NCI-H146 treated with DMSO at 0.1 percent for 48 hours (cell line): ENCODE results near the gene MED13L.
"Not testable (repeated sequence)": the region's sequence is repeated elsewhere in the genome, so short reads cannot be mapped to it uniquely, and the experiment has no call there.

Experiments
- DNase-seq: peaks from one replicate; lab custom pipeline; 2025; ENCODE audit not compliant: unreplicated experiment; lab: John Stamatoyannopoulos, UW

The MED13L gene

DNA sequence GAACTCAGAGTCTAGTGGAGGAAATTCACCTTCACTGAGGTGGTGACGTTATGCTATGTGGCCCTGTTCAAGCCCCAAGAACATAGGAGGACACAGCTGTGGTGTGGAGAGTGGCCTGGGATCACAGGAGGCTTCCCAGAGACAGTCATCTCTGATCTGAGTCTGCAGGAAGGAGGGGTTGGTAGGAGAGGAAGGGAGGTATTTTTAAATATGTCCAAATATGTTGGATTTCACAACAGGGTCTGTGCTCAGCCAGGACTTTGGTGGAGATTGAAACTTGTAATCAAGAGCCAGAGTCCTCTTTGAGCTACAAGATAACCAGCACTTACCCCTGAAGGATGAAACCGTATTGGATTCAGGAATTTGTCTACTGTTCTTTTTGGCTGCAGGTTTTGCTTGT lies 26.4 kb upstream of the MED13L start:
- no peak for DNase-seq

DNA sequence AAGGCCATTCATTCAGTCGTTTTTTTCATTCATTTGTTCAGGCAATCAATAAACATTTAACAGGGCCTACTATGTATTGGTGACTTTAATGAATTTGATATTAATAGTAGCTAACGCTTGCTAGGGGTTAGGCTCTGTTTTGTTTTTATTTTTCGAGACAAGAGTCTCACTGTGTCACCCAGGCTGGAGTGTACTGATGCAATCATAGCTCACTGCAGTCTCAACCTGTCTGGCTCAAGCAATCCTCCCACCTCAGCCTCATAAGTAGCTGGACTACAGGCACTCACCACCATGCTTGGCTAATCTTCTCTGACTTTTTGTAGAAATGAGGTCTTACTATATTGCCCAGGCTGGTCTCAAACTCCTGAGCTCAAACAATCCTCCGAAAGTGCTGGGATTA lies 25.6 kb upstream of the MED13L start:
- no peak for DNase-seq

DNA sequence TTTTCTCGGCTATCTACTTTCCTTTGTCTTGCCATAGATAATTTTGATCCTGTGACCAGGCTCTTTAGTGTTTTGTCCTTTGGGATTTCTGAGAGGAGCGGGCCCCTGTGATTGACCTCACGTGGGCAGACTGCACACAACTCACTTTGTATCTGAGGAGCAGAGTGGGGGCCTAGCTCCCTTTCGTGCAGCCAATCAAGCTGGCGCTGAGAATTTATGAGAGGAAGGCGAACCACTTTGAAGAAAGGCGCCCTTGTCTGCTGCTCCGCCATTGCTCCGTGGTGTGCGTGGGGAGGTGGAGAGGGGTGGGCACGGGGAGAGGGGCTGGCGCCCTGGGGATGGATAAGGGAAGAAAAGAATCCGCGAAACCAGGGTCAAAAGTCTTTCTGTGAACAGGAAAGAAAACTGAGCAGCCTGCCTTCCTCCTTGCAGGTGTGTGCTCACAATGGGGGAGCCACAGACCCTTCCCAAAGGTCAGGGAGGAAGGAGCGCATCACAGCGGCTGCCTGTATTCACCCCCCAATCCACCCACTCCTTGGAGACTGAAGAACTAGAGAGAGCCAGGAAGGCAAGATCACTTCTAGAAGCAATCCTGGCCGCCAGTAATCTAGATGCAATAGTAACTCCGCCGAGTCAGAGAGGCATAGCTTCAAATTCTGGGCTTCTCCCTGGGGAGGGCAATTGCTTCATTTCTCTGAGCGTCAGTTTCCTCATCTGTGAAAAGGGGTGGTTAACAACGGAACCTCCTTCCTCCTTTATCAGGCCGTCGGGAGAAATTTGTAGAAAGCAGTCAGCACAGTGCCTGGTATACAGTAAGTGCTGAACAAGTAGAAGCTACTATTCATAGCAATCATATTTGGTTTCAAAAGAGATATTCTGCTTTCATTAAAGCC lies 24.9 kb upstream of the MED13L start:
- no peak for DNase-seq

DNA sequence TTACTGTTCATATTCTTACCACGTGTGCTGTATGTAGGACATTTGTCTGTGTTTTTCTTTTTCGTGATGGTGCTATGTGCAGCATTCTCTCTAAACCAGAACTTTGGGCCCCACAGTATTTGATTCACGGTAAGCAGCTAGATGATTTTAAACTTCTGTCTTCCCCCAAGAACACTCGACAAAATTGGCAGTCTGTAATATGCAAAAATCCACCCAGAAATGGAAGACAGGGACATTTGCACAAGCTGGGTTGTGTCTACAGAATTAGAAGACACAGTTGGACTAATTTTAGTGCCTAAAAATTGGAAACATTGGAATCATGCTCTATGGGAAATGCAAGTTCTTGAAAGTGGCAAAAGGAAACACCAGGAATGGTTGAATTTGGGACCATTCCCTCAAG lies 24.1 kb upstream of the MED13L start:
- no peak for DNase-seq

DNA sequence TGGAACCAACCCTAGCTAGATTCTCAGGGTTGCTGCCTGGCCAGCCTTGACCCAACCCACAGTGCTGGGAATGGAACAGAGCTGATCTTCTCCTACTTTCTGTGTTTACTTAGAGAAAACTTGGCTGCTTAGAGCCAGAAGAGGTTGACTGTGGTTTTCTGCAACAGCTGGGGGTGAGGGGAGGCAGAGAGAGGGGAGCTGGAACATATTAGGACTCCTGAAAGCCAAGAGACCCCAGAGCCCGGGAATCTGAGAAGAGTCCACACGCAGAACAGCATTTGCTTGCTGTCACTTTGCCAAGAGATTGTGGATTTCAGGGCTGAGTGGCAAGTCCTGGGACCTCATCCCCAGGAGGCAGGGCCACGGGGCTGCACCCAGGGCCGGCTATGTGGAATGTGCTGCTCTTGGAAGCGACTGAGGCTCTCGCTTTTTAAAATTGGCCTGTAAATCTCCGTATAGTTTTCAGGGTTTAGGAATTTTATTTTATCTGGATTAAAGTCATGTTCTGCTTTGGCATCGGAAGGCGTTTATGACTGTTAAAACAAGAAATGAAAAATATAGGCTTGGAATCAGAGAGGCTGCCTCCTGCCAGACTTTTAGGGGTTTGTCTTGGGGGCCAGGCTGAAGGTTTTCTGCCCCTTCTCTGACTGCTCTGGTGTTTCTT lies 22.3 kb upstream of the MED13L start:
- DNase-seq, result no peak

DNA sequence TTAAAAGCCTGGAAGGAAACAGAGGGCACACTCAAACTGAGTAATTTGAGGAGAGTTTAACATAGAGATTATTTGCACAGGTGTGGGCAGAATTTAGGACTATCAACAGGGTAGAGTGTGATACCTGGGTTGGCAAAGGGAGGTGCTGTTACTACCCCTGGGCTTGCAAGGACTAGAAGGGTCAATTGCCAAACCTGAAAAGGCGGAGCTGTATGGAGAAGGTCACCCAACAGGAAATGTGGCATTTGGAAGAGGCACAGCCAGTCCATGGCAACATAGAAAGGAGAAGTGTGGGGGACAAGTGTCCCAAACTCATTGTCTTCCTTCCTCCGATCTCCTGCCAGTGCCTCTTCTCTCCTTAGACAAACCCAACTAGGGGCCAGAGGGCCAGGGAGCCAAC lies 21.6 kb upstream of the MED13L start:
- DNase-seq, result no peak

DNA sequence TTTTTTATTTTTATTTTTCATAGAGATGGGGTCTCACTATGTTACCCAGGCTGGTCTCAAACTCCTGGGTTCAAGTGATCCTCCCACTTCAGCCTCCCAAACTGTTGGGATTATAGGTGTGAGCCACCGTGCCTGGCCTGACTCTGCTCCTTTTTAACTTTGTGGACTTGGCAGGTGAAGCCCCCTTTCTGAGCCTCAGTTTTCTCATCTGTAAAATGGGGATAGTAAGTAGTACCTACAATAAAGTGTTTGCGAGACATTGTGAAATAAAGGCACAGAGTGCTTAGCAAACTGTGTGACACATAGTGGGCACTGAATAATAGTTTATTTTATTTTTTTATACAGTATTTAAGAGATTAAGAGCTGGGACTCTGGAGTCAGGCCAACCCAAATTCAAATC lies 21.1 kb upstream of the MED13L start:
- DNase-seq, result no peak

DNA sequence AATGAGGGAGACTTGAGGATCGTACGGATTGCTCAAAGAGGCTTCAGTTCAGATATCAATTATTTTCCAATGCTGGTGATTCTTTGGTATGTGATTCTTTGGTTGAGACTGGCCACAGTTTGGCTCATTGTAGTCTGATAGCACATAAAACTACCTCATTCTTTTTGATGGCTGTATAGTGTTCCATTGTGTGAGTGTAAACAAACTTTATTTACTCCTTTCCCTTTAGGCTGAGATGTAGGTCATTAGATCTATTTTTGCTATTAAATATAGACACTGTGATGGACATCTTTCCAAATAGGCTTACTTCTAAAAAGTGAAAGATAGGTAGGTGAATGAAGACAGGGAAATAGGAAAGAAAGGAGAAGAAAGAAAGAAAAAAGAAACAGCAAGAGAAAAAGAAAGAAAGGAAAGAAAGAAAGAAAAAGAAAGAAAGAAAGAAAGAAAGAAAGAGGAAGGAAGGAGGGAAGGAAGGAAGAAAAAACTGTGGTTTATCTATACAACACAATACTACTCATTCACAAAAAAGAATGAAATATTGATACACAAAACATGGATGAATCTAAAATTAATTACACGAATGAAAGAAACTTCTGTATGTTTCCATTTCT lies 19.8 kb upstream of the MED13L start:
- DNase-seq, result no peak

DNA sequence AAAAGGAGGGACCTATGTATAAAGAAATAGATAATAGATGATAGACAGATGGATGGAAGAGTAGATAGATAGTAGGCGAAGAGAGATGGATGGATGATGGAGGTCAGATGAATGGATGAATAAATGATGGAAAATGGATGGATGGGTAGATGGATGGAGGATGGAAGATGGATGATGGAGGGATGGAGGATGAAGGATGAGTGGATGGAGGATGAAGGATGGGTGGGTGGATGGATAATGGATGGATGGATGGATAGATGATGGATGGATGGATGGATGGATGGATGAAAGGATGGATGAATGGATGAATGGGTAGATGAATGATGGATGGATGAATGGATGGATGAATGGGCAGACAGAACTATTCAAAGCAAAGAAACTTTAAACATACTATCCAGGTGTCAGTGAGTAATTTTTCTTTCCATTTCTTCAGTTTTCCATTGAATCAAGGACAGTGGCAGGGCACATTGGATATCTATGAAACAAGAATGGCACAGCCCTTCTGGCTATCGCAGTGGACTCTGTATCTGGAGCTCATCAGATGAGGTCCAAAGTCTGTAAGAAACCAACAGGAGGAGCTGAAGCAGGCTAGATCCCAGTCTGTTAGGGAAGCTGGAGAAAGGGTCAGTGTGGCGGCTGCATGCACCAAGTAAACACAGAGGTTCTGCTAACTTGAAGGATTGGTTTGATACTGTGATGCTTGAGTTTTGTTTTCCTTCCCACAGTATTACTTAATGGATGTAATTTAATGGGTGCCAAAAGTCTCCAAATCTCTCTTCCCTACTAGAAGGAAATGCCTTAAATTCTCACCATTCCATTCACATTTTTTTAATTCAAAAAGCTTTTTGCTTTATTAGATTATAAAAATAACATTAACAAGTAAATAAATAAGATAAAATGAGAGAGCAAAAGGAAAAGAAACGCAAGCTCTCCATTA lies 18.1 kb upstream of the MED13L start:
- DNase-seq, result no peak

DNA sequence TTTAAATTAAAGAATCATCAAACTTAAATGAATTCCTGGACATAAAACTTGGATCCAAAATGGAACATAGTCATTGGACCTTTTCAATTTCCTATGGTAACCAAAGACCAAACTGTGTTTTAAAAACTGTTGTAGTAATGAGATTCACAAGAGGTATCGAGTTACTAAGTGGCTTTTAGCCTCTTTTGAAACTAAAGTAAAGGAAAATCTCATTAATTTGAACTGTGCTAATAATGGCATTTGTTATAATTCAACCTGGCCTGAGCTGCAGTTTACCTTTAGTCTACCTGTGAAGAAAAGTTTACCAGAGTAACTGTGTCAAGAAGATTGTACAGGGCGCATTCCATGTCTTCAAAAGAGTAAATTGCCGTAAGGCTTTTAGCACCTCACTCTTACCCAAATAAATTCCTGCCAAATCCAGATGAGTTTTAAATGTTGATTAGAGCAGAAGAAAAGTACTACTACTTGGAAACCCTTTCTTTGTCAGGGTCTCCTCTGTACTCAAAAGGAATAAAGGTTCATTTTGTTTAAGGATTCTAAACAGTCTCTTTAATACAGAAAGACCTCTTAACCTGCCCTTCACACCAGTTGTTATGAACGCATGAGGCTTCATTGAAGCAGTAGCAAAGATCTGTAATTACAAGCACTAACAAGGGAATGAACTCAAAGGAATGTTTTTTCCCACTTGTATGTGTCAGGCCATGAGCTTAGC lies 17.1 kb upstream of the MED13L start:
- DNase-seq, result no peak

DNA sequence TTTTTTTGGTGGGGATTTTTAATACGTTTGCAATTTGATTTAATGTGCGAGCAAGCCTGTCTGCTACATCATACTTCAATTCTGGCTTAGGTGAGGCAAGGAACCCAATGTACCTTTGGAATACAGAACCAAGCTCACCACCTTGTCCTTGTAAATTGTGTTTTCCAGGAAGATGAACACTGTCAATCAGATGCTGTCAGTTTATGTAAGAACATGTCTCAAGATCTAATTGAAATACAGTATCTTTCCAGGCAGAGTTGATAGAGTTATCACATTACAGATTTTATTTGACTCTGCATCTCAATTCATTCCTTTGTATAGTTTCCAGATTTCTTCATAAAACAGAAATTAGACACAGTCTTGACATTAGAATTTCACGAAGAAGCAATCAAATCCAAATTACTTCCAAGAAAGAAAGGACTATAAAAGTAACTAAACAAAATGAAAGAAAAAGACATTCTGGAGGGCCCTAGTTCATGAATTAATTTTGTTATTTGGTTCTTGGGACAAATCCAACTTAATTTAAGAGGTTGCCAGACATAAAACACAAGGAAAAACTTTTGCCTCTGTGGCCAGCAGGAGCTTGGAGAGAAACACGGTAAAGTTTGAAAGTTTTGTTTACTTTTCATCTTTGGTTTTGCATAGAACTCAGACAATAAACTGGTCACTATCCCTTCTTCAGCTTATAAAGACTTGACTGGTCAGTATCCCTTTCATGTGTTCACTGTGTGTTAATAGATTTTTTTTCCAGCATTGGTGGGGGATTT lies 16.4 kb upstream of the MED13L start:
- DNase-seq, result no peak

DNA sequence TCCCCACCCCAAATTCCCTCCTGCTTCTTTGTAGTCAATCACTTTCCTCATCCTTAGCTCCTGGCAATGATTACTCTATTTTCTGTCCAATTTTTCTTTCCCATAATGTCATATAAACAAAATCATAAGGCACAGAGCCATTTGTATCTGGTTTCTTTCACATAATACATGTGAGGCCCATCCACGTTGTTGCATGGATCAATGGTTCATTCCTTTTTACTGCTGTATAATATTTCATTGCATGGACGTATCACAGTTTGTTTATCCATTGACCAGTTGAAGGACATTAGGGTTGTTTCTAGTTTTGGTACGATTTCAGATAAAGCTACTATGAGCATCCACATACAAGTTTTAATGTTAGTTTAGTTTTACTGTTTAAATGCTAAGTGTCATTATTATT lies 13.7 kb upstream of the MED13L start:
- DNase-seq, result no peak

DNA sequence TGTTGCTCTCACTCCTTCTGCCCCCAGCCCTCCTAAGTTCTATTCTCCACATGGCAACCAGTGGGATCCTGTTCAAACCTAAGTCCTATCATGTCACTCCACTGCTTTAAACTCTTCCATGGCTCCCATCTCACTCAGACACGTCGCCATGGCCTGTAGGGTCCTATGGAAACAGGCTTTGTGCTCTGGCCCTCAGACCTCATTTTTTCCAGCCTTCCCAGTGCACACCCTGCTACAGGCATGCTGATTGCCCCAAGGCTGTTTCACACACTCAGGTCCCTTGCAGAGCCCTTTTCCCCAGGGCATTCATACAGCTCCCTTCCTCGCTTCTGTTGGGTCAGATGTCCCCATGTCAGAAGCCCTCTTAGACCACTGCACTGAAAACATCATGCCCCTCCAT lies 11.2 kb upstream of the MED13L start:
- DNase-seq, result no peak

DNA sequence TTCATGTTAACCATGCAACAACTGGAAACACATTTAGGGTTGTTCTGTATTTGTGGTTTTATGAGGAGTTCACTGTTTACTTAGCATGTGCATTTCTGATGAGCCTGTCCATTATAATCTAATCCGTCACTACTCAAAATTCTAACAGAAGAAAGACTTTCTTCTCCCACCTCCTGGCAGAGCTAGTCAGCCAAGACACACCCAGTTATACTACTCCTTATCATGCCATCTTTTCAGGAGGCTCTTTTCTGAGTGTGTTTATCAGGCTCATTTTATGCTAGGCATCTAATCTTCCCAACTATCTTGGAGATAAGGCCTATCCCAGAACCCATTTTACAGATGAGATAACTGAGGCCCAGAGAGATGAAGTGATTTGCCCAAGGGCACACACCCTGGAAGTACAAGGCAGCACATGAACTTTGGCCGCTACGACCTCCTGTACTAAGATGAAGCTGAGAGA lies 10.4 kb upstream of the MED13L start:
- DNase-seq, result no peak

DNA sequence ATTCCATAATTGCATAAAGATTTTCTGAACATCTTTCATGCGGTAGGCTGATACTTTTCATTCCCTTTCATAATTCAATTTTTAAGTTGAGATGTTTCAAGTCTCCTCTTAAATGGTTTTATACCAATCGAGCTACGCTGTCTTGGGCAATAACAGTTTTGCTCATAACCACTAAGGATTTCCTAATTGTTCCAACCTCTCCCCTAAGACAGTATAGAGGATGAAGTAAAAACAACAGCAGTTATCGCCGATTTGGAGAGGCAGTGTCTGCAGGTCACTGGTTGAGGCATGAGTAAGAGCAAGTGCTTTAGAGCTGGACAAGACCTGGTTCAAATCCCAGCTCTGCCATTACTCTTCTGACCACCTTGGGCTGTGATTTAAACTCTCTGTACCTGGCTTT lies 6.9 kb upstream of the MED13L start:
- no peak for DNase-seq

DNA sequence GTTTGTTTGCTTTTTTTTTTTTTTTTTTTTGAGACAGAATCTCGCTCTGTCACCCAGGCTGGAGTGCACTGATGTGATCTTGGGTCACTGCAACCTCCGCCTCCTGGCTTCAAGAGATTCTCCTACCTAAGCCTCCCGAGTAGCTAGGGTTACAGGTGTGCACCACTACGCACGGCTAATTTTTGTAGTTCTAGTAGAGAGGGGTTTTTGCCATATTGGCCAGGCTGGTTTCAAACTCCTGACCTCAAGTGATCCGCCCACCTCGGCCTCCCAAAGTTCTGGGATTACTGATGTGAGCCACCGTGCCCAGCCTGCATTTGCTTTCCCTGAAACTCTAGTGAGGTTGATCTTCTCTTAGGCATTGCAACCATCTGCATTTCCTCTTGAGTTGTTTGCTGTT lies 6.4 kb upstream of the MED13L start:
- not testable (repeated sequence) for DNase-seq

DNA sequence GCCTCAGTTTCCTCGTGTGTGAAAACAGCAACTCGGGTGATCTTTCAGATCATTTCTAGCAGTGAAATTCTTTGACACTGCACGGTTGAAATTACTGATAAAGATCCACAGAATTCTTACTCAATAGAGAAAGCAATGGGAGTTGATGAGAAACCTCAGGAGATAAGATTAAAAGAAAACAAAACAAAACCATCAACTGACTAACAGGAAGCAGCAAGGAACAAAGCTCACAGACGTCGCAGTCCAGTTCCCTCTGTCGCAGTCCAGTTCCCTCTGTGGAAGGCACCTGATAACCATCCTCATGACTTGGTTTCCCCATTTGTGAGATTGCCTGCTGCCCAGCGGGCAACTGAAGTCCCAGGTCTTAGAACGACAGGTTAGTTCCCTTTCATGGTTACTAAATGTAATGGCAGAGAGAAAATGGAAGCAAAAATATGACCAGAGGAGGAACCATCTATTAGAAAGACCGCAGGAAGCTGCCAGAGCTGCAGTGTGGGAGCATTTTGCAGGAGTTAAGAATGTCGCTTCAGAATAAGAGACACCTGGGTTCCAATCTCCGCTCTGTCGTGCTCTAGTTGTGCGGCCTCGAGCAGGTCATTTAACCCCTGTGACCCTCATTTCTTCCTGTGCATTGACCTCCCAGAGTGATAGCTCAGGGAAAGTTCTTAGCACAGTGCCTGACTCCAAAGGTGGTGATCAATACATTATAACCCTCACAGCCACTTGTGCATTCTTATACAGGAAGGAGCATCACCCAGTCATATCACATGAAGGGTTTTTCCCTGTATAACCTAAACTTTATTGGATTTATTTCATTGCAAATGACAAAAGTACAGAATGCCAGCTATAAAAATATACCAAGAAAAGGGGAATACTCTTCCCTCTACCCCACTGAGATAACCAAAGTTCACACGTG lies 5.1 kb upstream of the MED13L start:
- no peak for DNase-seq

DNA sequence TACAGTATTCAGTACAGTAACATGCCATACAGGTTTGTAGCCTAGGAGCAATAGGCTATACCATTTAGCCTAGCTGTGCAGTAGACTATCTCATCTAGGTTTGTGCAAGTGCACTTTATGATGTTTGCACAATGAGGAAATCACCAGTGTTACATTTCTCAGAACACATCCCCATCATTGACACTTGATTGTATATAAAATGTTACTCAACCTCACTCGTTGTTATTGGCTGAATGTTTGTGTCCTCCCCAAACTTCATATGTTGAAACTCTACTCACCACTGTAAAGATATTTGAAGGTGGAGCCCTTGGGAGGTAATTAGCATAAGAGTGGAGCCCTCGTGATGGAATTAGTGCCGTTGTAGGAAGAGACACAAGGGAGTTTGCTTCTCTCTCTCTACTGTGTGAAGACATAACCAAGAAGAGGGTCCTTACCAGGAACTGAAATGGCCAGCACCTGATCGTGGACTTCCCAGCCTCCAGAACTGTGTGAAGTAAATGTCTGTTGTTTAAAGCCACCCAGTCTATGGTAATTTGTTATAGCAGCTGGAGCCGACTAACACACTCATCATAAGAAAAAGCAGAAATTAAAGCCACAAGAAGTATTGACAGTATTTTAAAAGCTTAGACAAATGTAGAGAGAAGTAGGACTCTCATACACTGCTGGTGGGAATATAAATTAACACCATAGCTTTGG lies 3.2 kb upstream of the MED13L start:
- DNase-seq, result no peak
